GM18511 (cell line): Measurements from ENCODE around the gene UFM1.
"Not testable (repeated sequence)": the region's sequence is repeated elsewhere in the genome, so short reads cannot be mapped to it uniquely, and the experiment has no call there.

Source experiments
- ATAC-seq: cut with Tn5 transposase; IDR thresholded peaks from one replicate; pipeline ENCODE4 v1.9.1; 2021; ENCODE audit warnings: mild to moderate bottlenecking, moderate library complexity; ENCODE audit not compliant: unreplicated experiment

Gene UFM1

GRCh38 chr13:38349390-38350113 is at the start of gene UFM1:
Gene UFM1, plus strand, starts transcription at chr13:38349851. Its CDS starts 69 bp downstream, at chr13:38349920.
- peak; percentile 96 for ATAC-seq

DNA sequence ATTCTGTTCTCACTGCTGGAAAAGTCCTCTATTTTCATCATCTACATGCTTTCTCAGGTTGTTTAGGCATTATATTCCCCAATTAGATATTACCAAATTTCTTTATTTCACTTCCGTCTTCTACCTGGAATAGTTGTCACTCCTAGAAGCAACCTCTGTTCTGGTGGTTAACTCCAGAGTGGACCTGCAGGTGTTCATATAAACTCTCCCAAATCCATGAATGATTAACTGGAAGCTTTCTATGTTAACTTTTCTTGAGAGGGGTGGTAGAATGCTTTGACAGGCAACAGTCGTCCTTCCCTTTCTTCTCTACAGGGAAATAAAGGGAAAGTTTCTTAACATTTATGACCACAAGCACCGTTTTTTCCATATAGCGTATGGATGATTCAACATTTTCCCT is 48.4 kb upstream of the UFM1 start:
- no peak for ATAC-seq

DNA sequence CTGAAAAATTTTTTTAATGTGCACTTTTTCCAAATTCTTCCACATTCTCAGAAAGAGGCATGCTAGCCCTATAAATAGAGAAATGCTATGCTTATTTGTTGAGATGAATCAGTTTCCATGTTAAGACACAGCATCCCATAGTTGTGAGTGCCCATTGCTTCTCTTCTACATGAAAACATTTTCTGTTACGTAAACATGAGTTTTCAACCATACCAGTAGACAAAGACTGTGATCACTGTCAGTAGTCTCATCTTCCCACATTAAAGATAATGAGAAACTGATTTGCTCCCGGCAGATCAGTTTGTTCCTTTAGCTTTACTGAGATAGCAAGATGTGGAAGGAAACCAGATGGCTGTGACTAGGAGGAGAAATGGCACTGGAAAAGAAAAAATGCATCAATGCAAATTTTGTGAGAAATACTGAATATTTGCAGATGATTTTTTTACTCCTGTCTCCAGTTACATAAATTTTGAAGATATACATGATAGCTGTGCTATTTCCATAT is 45.8 kb upstream of the UFM1 start:
- no peak for ATAC-seq

GRCh38 chr13:38308736-38309135 is 40.9 kb upstream of the UFM1 start:
- ATAC-seq, result no peak

GRCh38 chr13:38309397-38309796 is 40.3 kb upstream of the UFM1 start:
- ATAC-seq, result no peak

DNA sequence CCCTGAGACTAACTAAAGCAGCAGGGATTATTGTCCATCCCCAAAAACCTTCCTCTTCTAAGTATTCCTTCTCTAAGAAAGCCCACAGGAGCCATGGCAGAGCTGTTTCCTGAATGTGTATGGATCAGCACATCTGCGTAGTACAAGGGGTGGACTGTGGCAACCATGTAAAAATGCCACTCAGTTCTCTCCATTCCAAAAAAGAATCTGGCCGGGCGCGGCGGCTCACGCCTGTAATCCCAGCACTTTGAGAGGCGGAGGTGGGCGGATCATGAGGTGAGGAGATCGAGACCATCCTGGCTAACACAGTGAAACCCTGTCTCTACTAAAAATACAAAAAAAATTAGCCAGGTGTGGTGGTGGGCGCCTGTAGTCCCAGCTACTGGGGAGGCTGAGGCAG is 38.5 kb upstream of the UFM1 start:
- not testable (repeated sequence) for ATAC-seq

- no peak for ATAC-seq
These were observed 33.5 kb upstream of the UFM1 start for GRCh38 chr13:38316129-38316528.

GRCh38 chr13:38321654-38322053 is 28.0 kb upstream of the UFM1 start:
- no peak for ATAC-seq

DNA sequence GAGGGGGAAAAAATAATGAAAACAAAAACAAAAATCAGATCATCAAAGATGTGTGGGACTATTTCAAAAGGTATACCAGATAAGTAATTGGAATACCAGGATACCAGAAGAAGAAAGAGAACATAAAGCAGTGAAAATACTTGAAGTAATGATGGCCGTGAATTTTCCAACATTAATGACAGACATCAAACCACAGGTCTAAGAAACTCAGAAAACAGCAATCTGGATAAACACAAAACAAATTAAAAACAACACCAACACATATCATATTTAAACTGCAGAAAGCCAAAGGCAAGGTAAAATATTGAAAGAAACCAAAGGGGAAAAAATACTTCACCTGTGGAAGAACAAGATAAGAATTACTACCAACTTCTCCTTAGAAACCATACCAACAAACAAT is 24.2 kb upstream of the UFM1 start:
- ATAC-seq, result no peak

DNA sequence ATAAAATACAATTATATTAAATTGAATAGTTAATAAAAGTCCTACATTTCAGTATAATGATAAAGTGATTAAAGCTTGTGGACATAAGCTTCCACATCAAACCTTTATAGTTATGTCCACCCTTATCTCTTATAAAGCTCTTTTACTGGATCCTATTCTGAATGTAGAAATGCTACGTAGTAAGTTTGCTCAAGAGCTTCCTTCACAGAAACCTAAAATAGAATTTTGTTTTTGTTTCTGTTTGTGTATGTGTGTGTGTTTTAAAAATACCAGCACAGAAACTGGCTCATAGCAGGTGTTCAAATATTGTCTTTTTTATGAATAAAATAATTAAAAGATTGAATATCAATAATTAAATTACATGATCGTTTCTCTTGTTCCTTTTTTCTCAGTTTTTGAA is 21.0 kb upstream of the UFM1 start:
- no peak for ATAC-seq

DNA sequence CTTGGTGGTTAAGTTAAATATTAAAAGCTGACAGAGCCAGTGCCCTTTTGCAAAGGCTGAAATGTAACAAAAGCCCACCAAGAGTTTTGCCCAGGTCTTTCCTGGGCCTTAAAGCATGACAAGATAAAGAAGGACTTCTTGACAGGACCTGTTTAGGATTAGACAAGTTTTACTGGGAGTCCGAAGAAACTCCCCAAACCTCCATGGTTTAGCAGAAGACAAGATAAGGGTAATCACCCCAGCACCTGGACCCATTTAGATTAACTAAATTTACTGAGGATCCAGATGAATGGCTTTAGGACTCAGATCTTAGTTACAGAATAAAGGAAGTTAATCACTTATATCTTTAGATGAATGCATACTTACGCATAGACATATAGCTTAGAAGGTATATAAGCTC is 14.8 kb upstream of the UFM1 start:
- ATAC-seq, result no peak

- ATAC-seq, result no peak
These were observed 11.6 kb upstream of the UFM1 start for GRCh38 chr13:38338089-38338488.

GRCh38 chr13:38340624-38341023 is 9.0 kb upstream of the UFM1 start:
- no peak for ATAC-seq

GRCh38 chr13:38341149-38341692 is 8.4 kb upstream of the UFM1 start:
- ATAC-seq, result no peak

GRCh38 chr13:38346764-38347163 is 2.9 kb upstream of the UFM1 start:
- ATAC-seq, result no peak

DNA sequence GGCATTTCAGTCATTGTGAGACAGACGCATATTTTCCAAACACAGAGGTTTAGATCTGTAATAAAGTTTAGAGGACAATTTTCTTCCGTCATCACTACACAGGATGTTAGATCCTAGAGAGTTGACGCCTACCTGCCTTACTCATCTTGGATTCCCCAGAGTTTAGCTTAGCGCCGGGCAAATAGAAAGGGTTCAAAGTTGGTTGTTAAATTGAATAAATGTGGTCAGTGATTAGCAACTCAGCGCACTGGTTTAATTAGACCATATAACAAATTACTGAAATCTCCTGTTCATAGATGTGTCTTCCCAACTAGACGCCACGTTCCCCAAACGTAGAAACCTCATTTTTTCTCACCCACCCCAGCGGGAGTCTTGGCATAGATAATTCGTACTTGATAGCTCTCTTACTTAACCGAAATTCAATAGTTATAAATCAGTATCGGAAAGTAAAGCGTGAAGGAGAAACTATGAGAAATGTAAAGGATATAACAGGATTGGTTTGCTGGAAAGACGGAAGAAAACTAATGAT is 726 bp upstream of the UFM1 start:
- peak; percentile 20 for ATAC-seq

DNA sequence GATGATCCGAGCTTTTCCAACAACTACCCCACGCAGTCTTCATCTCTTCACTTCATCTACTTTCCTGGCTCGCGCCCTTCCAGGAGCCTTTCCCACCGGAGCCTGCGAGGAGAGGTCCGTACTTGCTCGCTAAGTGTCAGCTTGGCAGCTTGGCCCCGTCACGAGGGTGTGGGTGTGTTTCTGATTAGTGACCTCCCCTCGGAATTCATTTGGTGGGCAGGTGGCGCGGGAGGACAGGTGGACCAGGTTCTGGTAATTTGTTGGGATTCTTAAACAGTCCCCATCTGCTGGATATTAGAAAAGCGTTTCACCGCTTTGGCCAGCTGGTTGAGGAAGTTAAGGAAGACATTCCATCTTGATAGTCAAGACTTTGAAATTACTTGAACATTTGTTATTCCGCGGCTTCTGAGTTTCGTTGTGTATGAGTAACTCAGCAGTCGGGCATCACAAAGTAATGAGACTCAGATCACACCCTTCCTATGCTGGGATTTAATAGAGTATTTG is 515 bp downstream of the UFM1 start:
- ATAC-seq, result peak; percentile 46

DNA sequence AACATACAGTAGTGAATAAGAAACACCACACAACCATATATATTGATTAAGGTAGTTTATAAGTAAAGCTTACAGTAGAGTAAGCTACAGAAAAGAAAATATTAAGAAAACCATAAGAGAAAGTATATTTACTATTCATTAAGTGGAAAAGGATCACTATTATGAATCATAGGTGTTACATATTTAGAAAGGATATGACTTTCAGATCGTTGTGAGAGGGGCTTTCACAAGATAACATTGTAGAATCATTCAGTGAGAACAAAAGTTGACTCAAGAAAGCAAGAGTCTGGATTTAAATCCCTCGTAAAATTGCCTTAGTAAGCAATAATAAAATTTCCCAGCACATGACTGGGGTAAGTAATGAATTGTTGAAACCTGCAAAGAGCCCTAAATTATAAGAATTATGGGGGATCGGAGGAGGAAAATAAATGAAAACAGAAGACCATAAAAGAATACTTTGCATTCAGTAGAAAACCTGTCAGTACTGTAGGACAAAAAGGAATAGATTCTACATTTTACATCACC is 6.0 kb downstream of the UFM1 start:
- ATAC-seq, result no peak

- no peak for ATAC-seq
These were observed 9.0 kb downstream of the UFM1 start for GRCh38 chr13:38358684-38359083.

GRCh38 chr13:38361542-38362262 is 12.1 kb downstream of the UFM1 start:
- ATAC-seq, result no peak

GRCh38 chr13:38363219-38363618 is 13.6 kb downstream of the UFM1 start:
- no peak for ATAC-seq
